HG02884 (cell line): Measurements from ENCODE around the gene GRIK2.

Experiments
- ATAC-seq: cut with Tn5 transposase; IDR thresholded peaks from one replicate; pipeline ENCODE4 v1.9.1; 2021; ENCODE audit warnings: mild to moderate bottlenecking, moderate library complexity; ENCODE audit not compliant: unreplicated experiment

Gene GRIK2

GRCh38 chr6:101537753-101538316, 144.3 kb downstream of the GRIK2 start:
- ATAC-seq = no peak

DNA sequence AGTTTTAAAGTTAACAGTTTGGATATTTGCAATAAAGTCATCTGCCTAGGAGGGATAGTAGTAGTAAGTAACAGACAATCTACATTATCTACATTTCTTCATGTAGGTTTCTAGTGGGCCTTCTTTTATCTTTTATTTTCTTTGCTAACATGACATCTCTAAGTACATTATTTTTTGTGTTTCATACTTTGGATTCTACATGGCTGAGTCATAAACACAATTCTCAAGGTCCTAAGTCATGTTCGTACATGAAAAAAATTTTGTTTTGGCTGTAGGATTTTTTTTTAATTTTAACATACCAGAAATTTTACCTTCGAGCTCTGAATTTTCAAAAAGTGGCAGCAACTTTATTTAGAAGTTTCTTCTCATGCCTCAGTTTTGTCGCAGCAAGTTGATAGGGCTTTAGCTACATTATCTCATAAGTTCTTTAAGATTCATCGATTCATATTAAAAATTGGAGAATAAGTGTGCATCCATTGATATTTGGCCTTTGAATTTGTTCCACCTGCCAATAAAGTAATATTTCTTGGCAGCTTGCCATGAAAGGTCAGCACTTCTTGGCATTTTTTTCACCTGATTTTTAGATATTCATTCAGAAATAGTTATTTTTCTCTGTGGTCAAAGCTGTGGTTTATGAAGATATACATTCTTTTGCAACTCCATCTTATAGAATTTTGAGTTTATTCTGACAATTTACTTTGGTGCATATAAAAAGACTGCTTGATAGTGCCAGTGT, 146.2 kb downstream of the GRIK2 start:
- ATAC-seq = no peak

DNA sequence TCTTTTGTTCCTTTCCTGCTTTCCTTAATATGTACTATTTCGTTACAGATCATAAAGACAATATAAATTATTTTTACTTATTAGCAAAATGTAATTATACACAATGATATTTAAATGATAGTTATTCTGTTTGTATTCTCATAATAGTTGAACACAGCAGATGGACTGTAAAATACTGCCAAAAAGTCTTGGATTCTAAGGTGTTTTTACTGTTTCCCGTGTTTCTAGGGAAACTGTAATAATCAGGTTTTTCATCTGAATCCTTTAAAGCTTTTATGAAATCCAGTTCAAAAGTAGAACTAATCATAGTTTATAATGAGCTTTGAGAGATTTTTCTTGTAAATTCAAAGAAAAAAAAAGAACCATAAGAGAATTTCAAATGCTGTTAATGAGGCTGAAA, 148.4 kb downstream of the GRIK2 start:
- ATAC-seq = no peak

DNA sequence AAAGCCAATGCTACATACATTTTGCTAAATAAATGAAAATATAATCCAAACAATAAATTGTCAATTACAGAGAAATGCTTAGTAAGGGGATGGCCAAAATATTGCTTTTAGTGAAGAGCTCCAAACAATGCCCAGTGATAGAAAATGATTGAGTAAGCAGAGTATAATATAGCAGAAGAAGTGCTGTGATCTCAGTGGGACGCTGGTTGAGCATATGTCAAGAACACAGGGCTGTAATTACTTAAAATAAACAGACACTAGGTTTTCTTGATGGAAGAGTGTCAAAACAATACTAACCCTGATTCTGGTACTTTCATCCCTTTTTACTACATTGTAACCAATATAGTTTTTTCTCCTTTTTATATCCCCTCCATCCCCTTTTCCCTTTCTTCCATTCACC, 150.3 kb downstream of the GRIK2 start:
- ATAC-seq = no peak

DNA sequence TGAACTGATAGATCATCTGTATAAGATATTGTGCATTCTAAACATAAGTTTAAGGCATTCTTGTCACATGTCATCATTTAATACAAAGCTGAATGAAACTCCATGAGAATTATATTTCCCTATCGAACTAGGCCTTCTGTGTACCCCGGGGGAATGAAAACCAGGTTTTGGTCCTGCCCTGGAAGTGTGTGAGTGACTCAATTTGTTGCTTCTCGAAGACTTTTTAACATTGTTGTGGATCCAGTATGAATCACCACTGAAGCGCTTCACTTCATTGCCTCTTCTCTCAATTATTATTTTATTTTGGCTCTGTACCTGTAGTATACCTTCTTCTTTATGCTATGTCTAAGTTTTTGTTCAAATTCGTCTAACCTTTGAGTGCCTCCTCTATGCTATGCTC, 150.8 kb downstream of the GRIK2 start:
- no peak for ATAC-seq

DNA sequence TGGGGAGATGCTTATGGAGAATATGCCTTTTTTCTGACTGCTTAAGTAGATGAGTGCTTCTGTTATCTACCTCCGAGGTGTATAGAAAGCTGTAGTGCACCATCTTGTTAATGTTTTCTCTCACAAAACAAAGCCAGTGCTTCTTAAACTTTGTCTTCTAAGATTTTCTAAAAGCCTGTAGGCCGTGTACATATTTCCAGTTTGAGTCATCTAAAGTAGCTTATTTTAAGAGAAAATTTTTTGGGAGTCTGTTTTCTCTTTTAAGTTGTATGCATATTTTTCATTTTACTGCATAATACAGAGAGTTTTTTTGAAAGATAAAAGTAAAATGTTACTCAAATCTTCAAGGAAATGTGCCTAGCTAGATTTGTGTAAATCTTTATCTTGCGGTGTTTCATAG, 151.7 kb downstream of the GRIK2 start:
- ATAC-seq = no peak

DNA sequence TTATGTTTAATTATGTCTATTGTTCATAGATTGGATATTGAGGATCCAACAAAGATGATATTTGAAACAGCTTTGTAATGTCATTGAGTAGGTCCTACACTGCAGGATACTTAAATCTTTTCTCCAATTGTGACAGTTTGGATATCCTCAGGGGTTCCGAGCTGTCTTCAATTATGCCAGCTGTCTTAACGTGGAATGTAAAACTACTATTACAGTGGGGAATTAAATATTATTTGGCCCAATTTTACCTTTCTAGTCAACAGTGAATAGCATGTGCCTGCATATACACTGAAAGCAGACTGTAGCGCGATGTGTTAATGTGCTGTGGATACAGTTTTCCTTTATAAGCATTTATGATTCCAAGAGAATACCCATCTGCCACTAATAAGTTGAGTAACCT, 156.9 kb downstream of the GRIK2 start:
- no peak for ATAC-seq

GRCh38 chr6:101554231-101554630, 160.7 kb downstream of the GRIK2 start:
- ATAC-seq = no peak

- ATAC-seq = no peak
Measured at GRCh38 chr6:101558712-101559111, 165.2 kb downstream of the GRIK2 start.

GRCh38 chr6:101572627-101573026, 179.1 kb downstream of the GRIK2 start:
- no peak for ATAC-seq

GRCh38 chr6:101577091-101577490, 183.6 kb downstream of the GRIK2 start:
- ATAC-seq = no peak

- ATAC-seq = no peak
Measured at GRCh38 chr6:101578306-101578705, 184.8 kb downstream of the GRIK2 start.

GRCh38 chr6:101582792-101583191, 189.3 kb downstream of the GRIK2 start:
- ATAC-seq = no peak

DNA sequence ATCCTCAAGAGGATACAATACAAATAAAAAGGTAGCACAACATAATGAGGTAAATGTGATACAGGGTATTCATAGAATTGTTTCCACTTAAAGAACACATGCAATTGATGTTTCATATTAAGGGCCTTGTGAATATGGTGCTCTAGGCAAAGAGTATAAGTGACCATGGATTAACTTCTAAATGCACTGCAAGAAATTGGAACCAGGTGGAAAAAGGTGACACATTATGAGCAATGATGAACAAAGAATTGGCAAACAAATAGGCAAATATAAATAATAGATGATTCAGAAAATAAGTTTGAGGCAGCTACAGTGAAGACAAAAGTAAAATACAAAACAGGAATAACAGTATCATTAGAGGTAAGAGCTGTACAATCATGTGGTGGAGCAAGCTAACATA, 192.0 kb downstream of the GRIK2 start:
- ATAC-seq = no peak

DNA sequence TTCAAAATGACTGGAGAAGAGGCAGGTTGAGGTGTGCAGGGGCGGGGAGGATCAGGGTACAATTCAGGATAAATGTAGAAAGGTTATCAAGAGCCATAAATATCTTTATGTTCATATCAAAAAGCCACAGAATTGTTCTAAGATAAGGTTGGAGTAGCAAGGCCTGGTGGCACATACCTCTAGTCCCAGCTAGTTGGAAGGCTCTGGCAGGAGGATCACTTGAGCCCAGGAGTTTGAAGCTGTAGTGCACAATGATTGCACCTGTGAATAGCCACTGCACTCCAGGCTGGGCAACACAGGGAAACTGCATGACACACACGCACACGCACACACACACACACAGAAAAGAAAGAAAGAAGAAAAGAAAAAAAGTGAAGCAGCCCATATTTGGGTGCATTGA, 194.8 kb downstream of the GRIK2 start:
- ATAC-seq = no peak

DNA sequence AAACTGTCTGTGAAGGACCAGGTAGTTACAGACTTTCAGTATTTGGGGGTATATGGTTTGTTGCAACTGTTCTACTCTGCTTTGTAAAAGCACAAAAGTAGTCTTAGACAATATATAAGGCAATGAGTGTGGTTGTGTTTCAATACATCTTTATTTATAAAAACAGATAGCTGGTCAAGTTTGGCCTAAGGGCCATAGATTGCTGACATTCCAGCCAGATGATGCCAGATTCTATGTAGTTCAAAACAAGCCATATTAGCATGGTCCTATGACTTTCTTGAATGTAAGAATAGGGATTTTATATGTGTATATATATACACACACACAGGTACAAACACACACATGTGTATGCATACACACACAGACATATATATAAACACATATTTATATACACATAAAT, 201.8 kb downstream of the GRIK2 start:
- no peak for ATAC-seq

DNA sequence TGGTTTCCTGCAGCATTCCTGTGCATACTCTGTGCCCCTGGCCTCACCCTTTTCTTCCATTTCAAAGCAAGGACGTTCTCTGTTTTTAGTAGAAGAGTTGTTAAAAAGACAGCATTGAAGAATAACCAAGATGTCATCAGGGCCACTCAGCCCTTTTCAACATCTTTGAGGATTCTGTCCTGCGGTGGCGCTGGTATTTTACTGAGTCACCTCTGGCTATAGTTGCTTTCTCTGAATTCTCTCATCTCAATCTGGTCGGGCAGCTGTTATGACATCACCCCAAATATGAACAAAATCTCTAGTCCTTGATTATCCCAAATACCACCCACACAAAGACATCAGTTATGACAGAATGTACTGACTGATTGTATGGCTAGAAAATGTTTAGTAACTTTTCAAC, 204.2 kb downstream of the GRIK2 start:
- no peak for ATAC-seq

DNA sequence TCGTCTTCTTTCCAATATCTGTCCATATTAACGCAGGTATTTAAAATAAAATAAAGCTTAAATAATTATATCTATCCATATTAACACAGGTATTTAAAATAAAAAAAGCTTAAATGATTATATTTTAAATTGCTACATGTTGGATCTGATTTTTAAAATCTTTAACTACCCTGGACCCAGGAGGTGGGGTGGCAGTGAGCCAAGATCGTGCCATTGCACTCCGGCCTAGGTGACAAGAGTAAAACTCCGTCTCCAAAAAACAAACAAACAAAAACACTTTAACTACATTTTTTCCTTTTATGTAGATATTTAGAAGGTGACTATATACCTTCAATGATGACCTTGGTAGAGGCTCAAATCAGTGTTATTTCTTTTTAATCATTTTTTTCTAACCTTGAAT, 211.9 kb downstream of the GRIK2 start:
- no peak for ATAC-seq

DNA sequence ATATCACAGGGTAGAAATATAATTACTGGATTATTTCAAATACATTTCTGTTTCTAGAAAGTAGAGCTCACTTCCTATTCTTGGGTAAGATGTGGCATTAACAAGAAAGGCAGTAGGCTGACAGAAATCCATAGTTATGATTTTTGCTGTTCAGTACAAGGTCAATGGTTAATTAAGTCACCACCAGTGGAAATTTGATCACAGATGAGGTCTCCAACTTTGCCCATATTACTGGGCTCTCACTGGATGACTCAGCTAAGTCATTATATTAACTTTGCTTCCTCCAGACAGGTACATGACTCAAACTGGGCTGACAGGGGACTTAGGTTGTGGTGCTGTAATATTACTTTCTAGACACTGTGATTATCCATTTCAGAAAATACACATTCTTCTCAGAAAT, 212.4 kb downstream of the GRIK2 start:
- peak; percentile 84 for ATAC-seq

DNA sequence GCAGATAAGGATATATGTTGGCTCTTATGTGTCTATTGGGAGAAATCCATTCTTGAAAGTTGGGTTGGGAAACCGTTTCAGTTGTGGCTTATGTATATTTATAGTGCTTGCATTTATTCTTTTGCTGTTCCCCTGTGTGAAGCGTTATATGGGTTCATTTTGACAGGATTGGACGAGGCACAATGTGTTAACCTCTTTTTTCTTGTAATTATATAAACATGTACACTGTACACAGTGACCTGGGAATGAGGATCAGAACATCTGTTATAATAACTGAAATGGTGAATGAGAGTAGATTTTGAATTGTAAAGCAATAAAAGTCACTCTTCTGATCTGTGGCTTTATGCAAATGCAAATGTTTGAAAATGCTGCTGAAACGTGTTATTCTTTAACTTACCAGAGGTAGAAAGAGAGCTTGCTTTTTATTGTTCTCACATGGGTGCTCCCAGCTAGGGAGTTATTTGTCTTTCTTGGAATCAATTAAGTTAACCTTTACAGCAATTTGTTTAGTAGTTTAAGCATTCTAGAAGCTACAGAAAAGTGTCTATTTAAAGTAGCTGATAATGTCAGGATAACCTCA, 213.7 kb downstream of the GRIK2 start:
- ATAC-seq = no peak

GRCh38 chr6:101608703-101609102, 215.2 kb downstream of the GRIK2 start:
- no peak for ATAC-seq

DNA sequence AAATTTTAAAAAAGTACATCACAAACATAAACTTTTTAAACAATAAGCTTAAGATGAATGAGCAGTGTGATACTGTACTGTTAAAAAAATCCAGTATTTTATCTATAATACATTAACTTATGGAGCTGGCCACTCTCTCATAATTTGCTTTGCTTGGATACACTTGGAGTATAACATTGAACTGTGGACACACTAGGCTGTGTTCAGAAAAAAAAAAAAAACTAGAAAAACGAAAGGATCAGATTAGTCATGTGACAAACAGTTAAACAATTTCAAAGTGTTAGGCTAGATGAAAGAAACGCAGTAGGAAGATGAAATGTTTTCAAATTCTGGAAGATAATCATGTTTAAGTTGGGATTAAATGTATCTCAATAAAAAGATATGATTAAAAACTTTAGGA, 220.0 kb downstream of the GRIK2 start:
- no peak for ATAC-seq

DNA sequence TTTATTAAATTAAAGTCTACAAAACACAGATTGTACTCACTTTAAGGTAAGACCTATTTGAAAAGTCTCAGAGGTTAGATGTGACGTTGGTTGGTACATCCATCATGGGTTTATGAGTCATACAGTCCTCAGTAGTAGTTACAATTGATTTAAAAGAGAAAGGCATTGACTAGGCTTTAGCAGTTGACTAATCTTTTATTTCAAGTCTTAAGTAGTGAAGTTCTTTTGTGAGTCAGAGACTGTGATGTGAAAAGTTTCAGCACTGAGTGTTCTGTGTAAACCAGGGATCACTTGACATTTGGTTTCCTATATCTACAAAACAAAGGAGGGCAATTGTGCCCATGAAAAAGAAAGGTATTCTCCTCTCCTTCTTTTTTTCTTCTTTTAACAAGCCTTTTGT, 221.3 kb downstream of the GRIK2 start:
- no peak for ATAC-seq
